Adrenal gland (tissue), 12 donors: ENCODE results near the gene UNC13D. TPM values are rescaled to one million over a fixed set of nuclear protein-coding genes. Genes with fewer than 3 reads are reported as not detected.

Source experiments
- DNase-seq, 7 donors: peaks; one replicate each; pipeline ENCODE4 v3.0.0-alpha.2; 2019 to 2020
- H3K27ac ChIP-seq, 5 donors: fragments of 200-600 bp; sonication (generic) in 4 of 5; 1 replicate in 3 of 5; 2 replicates in 2 of 5; pipeline versions ENCODE4 v1.5.1 to v1.8.0; 2016 to 2020; ENCODE audit warnings: mild to moderate bottlenecking in 1 of 5
- H3K27me3 ChIP-seq: fragments of 200-600 bp; 2 replicates; pipeline ENCODE4 v1.8.0; 2021
- H3K36me3 ChIP-seq, 2 donors: fragments of 200-600 bp; replicated peaks in 1 of 2; 1 replicate in 1 of 2; 2 replicates in 1 of 2; pipeline versions ENCODE4 v1.5.1 to v1.8.0; 2018 to 2022
- H3K4me1 ChIP-seq, 2 donors: fragments of 200-600 bp; replicated peaks in 1 of 2; 1 replicate in 1 of 2; 2 replicates in 1 of 2; pipeline versions ENCODE4 v1.5.1 to v1.8.0; 2018 to 2021
- H3K4me3 ChIP-seq, 4 donors: fragments of 200-600 bp; sonication (generic) in 3 of 4; one replicate each; pipeline ENCODE4 v1.5.1; 2016 to 2018
- H3K9me3 ChIP-seq, 3 donors: fragments of 200-600 bp; sonication (generic) in 1 of 3; replicated peaks in 1 of 3; 1 replicate in 2 of 3; 2 replicates in 1 of 3; pipeline versions ENCODE4 v1.5.1 to v1.8.0; 2016 to 2021
- CTCF ChIP-seq, 6 experiments: fragments of 450-650 bp in 4 of 6; fragments of 200-600 bp in 2 of 6; sonication (generic) in 1 of 6; IDR thresholded peaks; 1 replicate in 5 of 6; 2 replicates in 1 of 6; pipeline versions ENCODE4 v1.5.1 to v1.8.0; 2016 to 2021; ENCODE audit warnings: antibody characterized with exemption in 6 of 6, mild to moderate bottlenecking in 2 of 6, moderate library complexity in 1 of 6
- POLR2A ChIP-seq, 2 donors: fragments of 450-650 bp; IDR thresholded peaks; one replicate each; pipeline ENCODE4 v1.6.1; 2017; ENCODE audit warnings: antibody characterized with exemption in 2 of 2, mild to moderate bottlenecking in 2 of 2, moderate library complexity in 1 of 2
- WGBS, 4 donors: extraction: QIAGEN DNeasy Blood & Tissue Kit in 2 of 4; methylation state at CpG; one replicate each; pipeline versions ENCODE4 v1.1.5 to v1.1.7; 2013 to 2017; 5-methylcytosine and 5-hydroxymethylcytosine counted together
- intact Hi-C, 2 donors: fragments of 100-400 bp; cut with DNase I; formaldehyde crosslinking; loops; one replicate each; pipeline versions ENCODE4 v1.14.1 to v1.15.0; 2022 to 2023
- polyA plus RNA-seq, 3 donors: library from polyadenylated mRNA; stranded (reverse); fragments of 200-250 nt in 2 of 3; fragments of 350-450 nt in 1 of 3; fragmentation: Illumina TruSeq in 1 of 3; extraction: RNeasy Lipid Tissue Mini Kit (QIAGEN cat#74804) in 1 of 3; gene quantifications; one replicate each; pipeline ENCODE4 v1.2.3, GENCODE V29; 2013 to 2014
- total RNA-seq, 9 donors: library from RNA; depleted of rRNA in 4 of 9; stranded (reverse); fragments of >200 nt in 4 of 9; fragments of 120-200 nt in 1 of 9; fragmentation: NEBNext Ultra II Directional in 1 of 9; extraction: Animal tissue kit (Norgen Biotek cat#: 25700) in 1 of 9; gene quantifications; one replicate each; pipeline versions ENCODE4 v1.1.0 to v1.2.4, GENCODE V29; 2013 to 2023
- donor health status: healthy with polysubstance abuse.
- donor health status: Bipolar disorder and iron deficiency.
- donor health status: DM: yes; HTN: yes; CAD: no.
- donor health status: DM: no; HTN: no; CAD: no.
- donor health status: DM: no; HTN: no; CAD: no.
- donor health status: DM: yes; HTN: yes; CAD: no.

UNC13D gene
- total and polyA plus RNA-seq, 12 donors, result 3.0 to 47.5 (median 13.8) TPM

- intact Hi-C loops, result no loop called here
- Histone ChIP-seq H3K9me3 (no peaks in the 10 kb centered on the region), H3K36me3 (peaks cover 0 to 5% of the 10 kb centered on the region in 2 donors), H3K27ac (no peak overlapping the region), H3K4me3 (no peak overlapping the region), H3K27me3 (no peaks in the 10 kb centered on the region), H3K4me1 (peaks cover 16 to 21% of the 10 kb centered on the region in 2 donors)
- no peak for TF ChIP-seq POLR2A (IDR thresholded peaks at IDR 0.05)
- TF ChIP-seq CTCF (IDR thresholded peaks at IDR 0.05), result no peak
- WGBS, 4 donors, result 73 to 95% (median 79%) methylated on average over 4 to 7 of the region's 7 CpGs
- no peak for DNase-seq
These were observed 3.4 kb downstream of the UNC13D start for GRCh38 chr17:75840799-75841164.

GRCh38 chr17:75839942-75840798 is 4.0 kb downstream of the UNC13D start:
- 88 to 95% (median 94%) methylated on average over 13 to 36 of the region's 36 CpGs for WGBS, 4 donors
- intact Hi-C loops, result no loop called here

GRCh38 chr17:75838410-75838809 is 5.8 kb downstream of the UNC13D start:
- H3K36me3 ChIP-seq, result peaks cover 0 to 9% of the 10 kb centered on the region in 2 donors
- no peaks in the 10 kb centered on the region for H3K27me3 ChIP-seq
- H3K4me1 ChIP-seq, result no peaks in the 10 kb centered on the region
- WGBS, 4 donors, result 45 to 65% (median 63%) methylated on average over 15 of the region's 15 CpGs
- peak in 1 of 7 donors; percentile 42 for DNase-seq
- no peak for TF ChIP-seq CTCF (IDR thresholded peaks at IDR 0.05)
- TF ChIP-seq POLR2A (IDR thresholded peaks at IDR 0.05), result no peak
- no peaks in the 10 kb centered on the region for H3K9me3 ChIP-seq
- no peak overlapping the region for H3K4me3 ChIP-seq
- intact Hi-C loops, result no loop called here
- no peak overlapping the region for H3K27ac ChIP-seq

More at GRCh38 chr17:75839942-75840798, 4.0 kb downstream of the UNC13D start:
- no peak overlapping the region for H3K27ac ChIP-seq
- no peak overlapping the region for H3K4me3 ChIP-seq
- peaks cover 0 to 4% of the 10 kb centered on the region in 2 donors for H3K36me3 ChIP-seq
- H3K9me3 ChIP-seq, result no peaks in the 10 kb centered on the region
- DNase-seq, result no peak
- H3K4me1 ChIP-seq, result peaks cover 10 to 15% of the 10 kb centered on the region in 2 donors
- TF ChIP-seq POLR2A (IDR thresholded peaks at IDR 0.05), result no peak
- no peak for TF ChIP-seq CTCF (IDR thresholded peaks at IDR 0.05)
- H3K27me3 ChIP-seq, result no peaks in the 10 kb centered on the region

GRCh38 chr17:75837899-75838298 is 6.3 kb downstream of the UNC13D start:
- 57 to 77% (median 67%) methylated on average over 6 to 7 of the region's 7 CpGs for WGBS, 4 donors
- Histone ChIP-seq H3K4me1 (no peaks in the 10 kb centered on the region), H3K27ac (no peak overlapping the region), H3K4me3 (no peak overlapping the region), H3K9me3 (no peaks in the 10 kb centered on the region), H3K36me3 (peaks cover 0 to 9% of the 10 kb centered on the region in 2 donors), H3K27me3 (no peaks in the 10 kb centered on the region)
- no peak for DNase-seq
- no peak for TF ChIP-seq POLR2A (IDR thresholded peaks at IDR 0.05)
- no peak for TF ChIP-seq CTCF (IDR thresholded peaks at IDR 0.05)
- intact Hi-C loops, result no loop called here
